ENCODE measurements around the gene GIPC3.
"Not testable (repeated sequence)": the region's sequence is repeated elsewhere in the genome, so short reads cannot be mapped to it uniquely, and the experiment has no call there.

GIPC3 gene

GRCh38 chr19:3576696-3577443, 8.4 kb upstream of the GIPC3 start:
- Histone ChIP-seq H3K79me2 (ENCODE audit: control insufficient read depth, insufficient read depth, low read length) (no peaks in the 10 kb centered on the region), H3K4ac (ENCODE audit: low read depth, low read length) (no peak overlapping the region), H3K4me2 (ENCODE audit: low read length) (peak overlapping the region; percentile 93), H2AK5ac (ENCODE audit: low read length) (no peak overlapping the region), H2BK15ac (replicated peaks; ENCODE audit: low read depth) (no peak overlapping the region), H3K4me3 (ENCODE audit: low read length) (peak overlapping the region; percentile 71), H3K79me1 (ENCODE audit: low read length) (no peaks in the 10 kb centered on the region), H3K23ac (ENCODE audit: low read length) (peak overlapping the region; percentile 66), H3K27ac (ENCODE audit: low read depth, low read length) (peak overlapping the region; percentile 59), H4K5ac (ENCODE audit: low read length) (no peak overlapping the region), H4K8ac (ENCODE audit: low read depth, low read length) (no peak overlapping the region), H3K27me3 (ENCODE audit: insufficient read depth, low read length, poor library complexity) (no peaks in the 10 kb centered on the region), H3K9ac (ENCODE audit: low read length) (peak overlapping the region; percentile 93), H2BK120ac (ENCODE audit: low read depth, low read length) (no peak overlapping the region), H2BK5ac (ENCODE audit: low read length) (no peak overlapping the region), H3K18ac (ENCODE audit: low read length) (peak overlapping the region; percentile 35), H3K36me3 (ENCODE audit: control insufficient read depth, insufficient read depth, low read length) (no peaks in the 10 kb centered on the region), H3K4me1 (ENCODE audit: control insufficient read depth, low read depth, low read length) (peaks cover 6% of the 10 kb centered on the region), H3K56ac (ENCODE audit: low read length) (peak overlapping the region; percentile 99)
- DNase-seq = peak; percentile 86
- no CpG with 5 or more reads among the region's 78 CpGs for WGBS (ENCODE audit: extremely low coverage, insufficient coverage, low lambda C conversion rate)

DNA sequence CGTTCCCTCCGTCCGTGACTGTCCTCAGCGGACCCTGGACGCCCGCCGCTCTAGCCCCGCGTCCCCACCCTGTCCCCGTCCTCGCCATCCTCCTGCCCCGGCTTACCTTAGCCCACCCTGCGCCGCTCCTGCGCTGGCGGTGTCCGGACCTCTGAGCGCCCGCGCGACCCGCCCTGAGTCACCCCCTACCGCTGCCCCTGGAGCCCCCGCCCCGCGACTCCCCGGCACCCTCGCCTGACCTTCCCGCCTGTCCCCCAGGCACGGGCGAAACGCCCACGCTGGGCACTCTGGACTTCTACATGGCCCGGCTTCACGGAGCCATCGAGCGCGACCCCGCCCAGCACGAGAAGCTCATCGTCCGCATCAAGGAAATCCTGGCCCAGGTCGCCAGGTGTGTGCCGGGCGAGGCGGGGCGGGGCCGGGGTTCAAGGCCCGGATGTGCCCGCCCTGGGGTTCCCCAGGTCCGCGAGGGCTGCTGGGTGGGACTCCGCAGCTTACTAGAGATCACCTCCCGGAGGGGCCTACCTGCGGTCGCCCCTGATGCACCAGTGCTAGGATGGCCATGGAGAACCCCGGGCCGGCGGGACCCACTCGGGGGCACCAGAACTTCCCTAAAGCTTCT, 7.4 kb upstream of the GIPC3 start:
- no peak overlapping the region for H3K4ac ChIP-seq (ENCODE audit: low read depth, low read length)
- DNase-seq = peak; percentile 45
- H3K36me3 ChIP-seq (ENCODE audit: control insufficient read depth, insufficient read depth, low read length) = no peaks in the 10 kb centered on the region
- H2AK5ac ChIP-seq (ENCODE audit: low read length) = no peak overlapping the region
- no CpG with 5 or more reads among the region's 60 CpGs for WGBS (ENCODE audit: extremely low coverage, insufficient coverage, low lambda C conversion rate)
- no peak overlapping the region for H3K27ac ChIP-seq (ENCODE audit: low read depth, low read length)
- no peak overlapping the region for H2BK5ac ChIP-seq (ENCODE audit: low read length)
- peaks cover 4% of the 10 kb centered on the region for H3K4me1 ChIP-seq (ENCODE audit: control insufficient read depth, low read depth, low read length)
- H3K18ac ChIP-seq (ENCODE audit: low read length) = peak overlapping the region; percentile 35
- no peak overlapping the region for H2BK15ac ChIP-seq (replicated peaks; ENCODE audit: low read depth)
- no peak overlapping the region for H4K8ac ChIP-seq (ENCODE audit: low read depth, low read length)
- peak overlapping the region; percentile 64 for H3K9ac ChIP-seq (ENCODE audit: low read length)
- no peaks in the 10 kb centered on the region for H3K27me3 ChIP-seq (ENCODE audit: insufficient read depth, low read length, poor library complexity)
- peak overlapping the region; percentile 25 for H3K4me2 ChIP-seq (ENCODE audit: low read length)
- H4K5ac ChIP-seq (ENCODE audit: low read length) = no peak overlapping the region
- H3K79me1 ChIP-seq (ENCODE audit: low read length) = no peaks in the 10 kb centered on the region
- H3K4me3 ChIP-seq (ENCODE audit: low read length) = no peak overlapping the region
- no peak overlapping the region for H2BK120ac ChIP-seq (ENCODE audit: low read depth, low read length)
- peak overlapping the region; percentile 76 for H3K56ac ChIP-seq (ENCODE audit: low read length)
- no peak overlapping the region for H3K23ac ChIP-seq (ENCODE audit: low read length)
- H3K79me2 ChIP-seq (ENCODE audit: control insufficient read depth, insufficient read depth, low read length) = no peaks in the 10 kb centered on the region

DNA sequence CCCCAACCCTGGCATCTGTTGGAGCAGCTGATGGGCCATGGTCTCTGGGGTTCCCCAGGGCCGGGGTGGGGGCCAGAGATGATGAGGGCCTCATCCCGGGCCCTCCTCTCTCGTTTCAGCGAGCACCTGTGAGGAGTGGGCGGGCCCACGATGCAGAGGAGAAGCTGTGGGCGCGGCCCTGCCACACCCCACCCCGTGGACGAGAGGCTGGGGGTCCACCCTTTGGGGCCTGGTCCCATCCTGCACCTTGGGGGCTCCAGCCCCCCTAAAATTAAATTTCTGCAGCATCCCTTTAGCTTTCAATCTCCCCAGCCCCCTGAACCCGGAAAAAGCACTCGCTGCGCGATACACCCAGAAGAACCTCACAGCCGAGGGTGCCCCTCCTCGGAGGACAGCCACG, 6.9 kb upstream of the GIPC3 start:
- no peaks in the 10 kb centered on the region for H3K79me2 ChIP-seq (ENCODE audit: control insufficient read depth, insufficient read depth, low read length)
- H3K18ac ChIP-seq (ENCODE audit: low read length) = no peak overlapping the region
- WGBS (ENCODE audit: extremely low coverage, insufficient coverage, low lambda C conversion rate) = no CpG with 5 or more reads among the region's 17 CpGs
- no peak overlapping the region for H2BK5ac ChIP-seq (ENCODE audit: low read length)
- H3K56ac ChIP-seq (ENCODE audit: low read length) = no peak overlapping the region
- no peak for DNase-seq
- no peak overlapping the region for H4K5ac ChIP-seq (ENCODE audit: low read length)
- no peak overlapping the region for H4K8ac ChIP-seq (ENCODE audit: low read depth, low read length)
- H2AK5ac ChIP-seq (ENCODE audit: low read length) = no peak overlapping the region
- no peaks in the 10 kb centered on the region for H3K79me1 ChIP-seq (ENCODE audit: low read length)
- H3K27me3 ChIP-seq (ENCODE audit: insufficient read depth, low read length, poor library complexity) = no peaks in the 10 kb centered on the region
- H3K4me3 ChIP-seq (ENCODE audit: low read length) = no peak overlapping the region
- H3K4me1 ChIP-seq (ENCODE audit: control insufficient read depth, low read depth, low read length) = peaks cover 4% of the 10 kb centered on the region
- H3K23ac ChIP-seq (ENCODE audit: low read length) = no peak overlapping the region
- no peaks in the 10 kb centered on the region for H3K36me3 ChIP-seq (ENCODE audit: control insufficient read depth, insufficient read depth, low read length)
- no peak overlapping the region for H3K4me2 ChIP-seq (ENCODE audit: low read length)
- no peak overlapping the region for H3K9ac ChIP-seq (ENCODE audit: low read length)
- no peak overlapping the region for H2BK15ac ChIP-seq (replicated peaks; ENCODE audit: low read depth)
- H3K27ac ChIP-seq (ENCODE audit: low read depth, low read length) = no peak overlapping the region
- H3K4ac ChIP-seq (ENCODE audit: low read depth, low read length) = no peak overlapping the region
- H2BK120ac ChIP-seq (ENCODE audit: low read depth, low read length) = no peak overlapping the region

DNA sequence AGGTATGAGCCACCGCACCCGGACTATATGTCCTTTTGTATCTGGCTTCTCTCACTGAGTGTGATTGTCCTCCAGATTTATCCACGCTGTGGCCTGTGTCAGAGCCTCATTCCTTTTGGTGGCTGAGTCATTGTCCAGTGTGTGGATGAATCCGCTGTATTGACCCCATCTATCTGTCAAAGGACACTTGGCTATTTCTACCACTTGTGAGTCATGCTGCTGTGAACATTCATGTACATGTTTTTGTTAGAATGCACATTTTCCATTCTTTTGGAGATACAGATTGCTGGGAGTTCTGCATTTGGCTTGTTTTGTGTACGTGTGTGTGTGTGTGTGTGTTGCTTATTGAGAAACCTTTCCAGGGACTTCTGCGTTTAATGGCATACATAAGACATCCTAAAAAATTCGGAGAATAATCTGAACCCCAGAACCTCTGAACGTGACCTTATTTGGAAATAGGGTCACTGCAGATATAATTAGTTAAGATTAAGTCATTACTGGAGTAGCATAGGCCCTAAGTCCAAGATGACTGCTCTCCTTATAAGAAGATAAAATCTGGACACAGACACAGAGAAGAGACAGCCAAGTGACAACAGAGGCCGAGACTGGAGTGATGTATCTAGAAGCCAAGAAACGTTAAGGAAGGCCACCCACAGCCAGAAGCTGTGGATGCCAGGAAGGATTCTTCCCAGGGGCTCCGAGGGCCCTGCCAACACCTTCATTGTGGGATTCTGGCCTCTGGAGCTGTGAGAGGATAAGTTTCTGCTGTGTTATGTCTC, 4.9 kb upstream of the GIPC3 start:
- no peak overlapping the region for H3K9ac ChIP-seq (ENCODE audit: low read length)
- no peak overlapping the region for H2BK5ac ChIP-seq (ENCODE audit: low read length)
- WGBS (ENCODE audit: extremely low coverage, insufficient coverage, low lambda C conversion rate) = no CpG with 5 or more reads among the region's 11 CpGs
- H2BK120ac ChIP-seq (ENCODE audit: low read depth, low read length) = no peak overlapping the region
- no peak overlapping the region for H3K56ac ChIP-seq (ENCODE audit: low read length)
- H3K27me3 ChIP-seq (ENCODE audit: insufficient read depth, low read length, poor library complexity) = peaks cover 2% of the 10 kb centered on the region
- no peak overlapping the region for H3K27ac ChIP-seq (ENCODE audit: low read depth, low read length)
- no peak overlapping the region for H3K4me2 ChIP-seq (ENCODE audit: low read length)
- H3K18ac ChIP-seq (ENCODE audit: low read length) = no peak overlapping the region
- H4K5ac ChIP-seq (ENCODE audit: low read length) = no peak overlapping the region
- H3K4ac ChIP-seq (ENCODE audit: low read depth, low read length) = no peak overlapping the region
- no peaks in the 10 kb centered on the region for H3K79me1 ChIP-seq (ENCODE audit: low read length)
- DNase-seq = no peak
- no peak overlapping the region for H2BK15ac ChIP-seq (replicated peaks; ENCODE audit: low read depth)
- no peaks in the 10 kb centered on the region for H3K79me2 ChIP-seq (ENCODE audit: control insufficient read depth, insufficient read depth, low read length)
- H3K36me3 ChIP-seq (ENCODE audit: control insufficient read depth, insufficient read depth, low read length) = no peaks in the 10 kb centered on the region
- no peak overlapping the region for H3K4me3 ChIP-seq (ENCODE audit: low read length)
- no peak overlapping the region for H3K23ac ChIP-seq (ENCODE audit: low read length)
- no peak overlapping the region for H4K8ac ChIP-seq (ENCODE audit: low read depth, low read length)
- peaks cover 4% of the 10 kb centered on the region for H3K4me1 ChIP-seq (ENCODE audit: control insufficient read depth, low read depth, low read length)
- H2AK5ac ChIP-seq (ENCODE audit: low read length) = no peak overlapping the region

DNA sequence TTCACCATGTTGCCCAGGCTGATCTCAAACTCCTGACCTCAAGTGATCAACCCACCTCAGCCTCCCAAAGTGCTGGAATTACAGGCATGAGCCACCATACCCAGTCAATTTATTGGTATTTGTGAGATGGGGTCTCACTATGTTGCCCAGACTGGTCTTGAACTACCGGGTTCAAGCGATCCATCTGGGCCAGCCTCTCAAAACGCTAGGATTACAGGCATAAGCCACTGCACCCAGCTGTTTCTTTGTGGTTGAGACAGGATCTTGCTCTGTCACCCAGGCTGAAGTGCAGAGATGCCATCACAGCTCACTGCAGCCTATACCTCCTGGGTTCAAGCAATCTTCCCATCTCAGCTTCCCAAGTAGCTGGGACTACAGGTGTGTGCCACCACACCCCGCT, 3.5 kb upstream of the GIPC3 start:
- no CpG with 5 or more reads among the region's 4 CpGs for WGBS (ENCODE audit: extremely low coverage, insufficient coverage, low lambda C conversion rate)
- not testable (repeated sequence) for H3K4ac ChIP-seq (ENCODE audit: low read depth, low read length); H3K79me2 ChIP-seq (ENCODE audit: control insufficient read depth, insufficient read depth, low read length); H3K56ac ChIP-seq (ENCODE audit: low read length); H3K79me1 ChIP-seq (ENCODE audit: low read length); H2BK15ac ChIP-seq (replicated peaks; ENCODE audit: low read depth); H4K8ac ChIP-seq (ENCODE audit: low read depth, low read length); H3K27me3 ChIP-seq (ENCODE audit: insufficient read depth, low read length, poor library complexity); H4K5ac ChIP-seq (ENCODE audit: low read length); H3K27ac ChIP-seq (ENCODE audit: low read depth, low read length); H3K4me3 ChIP-seq (ENCODE audit: low read length); H2BK120ac ChIP-seq (ENCODE audit: low read depth, low read length); H3K36me3 ChIP-seq (ENCODE audit: control insufficient read depth, insufficient read depth, low read length); H2BK5ac ChIP-seq (ENCODE audit: low read length); H3K4me1 ChIP-seq (ENCODE audit: control insufficient read depth, low read depth, low read length); H3K18ac ChIP-seq (ENCODE audit: low read length); H3K9ac ChIP-seq (ENCODE audit: low read length); H3K23ac ChIP-seq (ENCODE audit: low read length); H3K4me2 ChIP-seq (ENCODE audit: low read length); H2AK5ac ChIP-seq (ENCODE audit: low read length); DNase-seq
